Thyroid gland (tissue), 4 donors: Measurements from ENCODE around the gene OSBPL5. TPM values are rescaled to one million over a fixed set of nuclear protein-coding genes. Genes with fewer than 3 reads are reported as not detected.

ENCODE experiments used
- DNase-seq, 2 donors: peaks; one replicate each; pipeline ENCODE4 v3.0.0-alpha.2; 2019
- H3K27ac ChIP-seq, 3 donors: fragments of 200-600 bp; sonication (generic); 1 replicate in 2 of 3; 2 replicates in 1 of 3; pipeline ENCODE4 v1.5.1; 2016 to 2019; ENCODE audit warnings: mild to moderate bottlenecking in 1 of 3, moderate library complexity in 1 of 3
- H3K27me3 ChIP-seq: fragments of 200-600 bp; sonication (generic); one replicate; pipeline ENCODE4 v1.5.1; 2019
- H3K36me3 ChIP-seq, 2 donors: fragments of 200-600 bp; sonication (generic); one replicate each; pipeline ENCODE4 v1.5.1; 2016 to 2019
- H3K4me1 ChIP-seq, 2 donors: fragments of 200-600 bp; sonication (generic); one replicate each; pipeline ENCODE4 v1.5.1; 2017 to 2019
- H3K4me3 ChIP-seq, 3 donors: fragments of 200-600 bp; sonication (generic); replicated peaks in 1 of 3; 1 replicate in 2 of 3; 2 replicates in 1 of 3; pipeline ENCODE4 v1.5.1; 2016; ENCODE audit warnings: mild to moderate bottlenecking in 1 of 3
- H3K9me3 ChIP-seq: fragments of 200-600 bp; sonication (generic); one replicate; pipeline ENCODE4 v1.5.1; 2017
- POLR2A ChIP-seq, 2 donors: fragments of 450-650 bp; IDR thresholded peaks; one replicate each; pipeline ENCODE4 v1.6.1; 2017; ENCODE audit warnings: antibody characterized with exemption in 2 of 2, mild to moderate bottlenecking in 2 of 2, moderate library complexity in 1 of 2
- WGBS, 2 donors: methylation state at CpG; one replicate each; pipeline ENCODE4 v1.1.5; 2017; 5-methylcytosine and 5-hydroxymethylcytosine counted together
- intact Hi-C: fragments of 100-400 bp; cut with DNase I; formaldehyde crosslinking; loops from one replicate; pipeline ENCODE4 v1.15.1; 2023
- total RNA-seq, 4 donors: library from RNA; depleted of rRNA; stranded (reverse); fragments of >200 nt; gene quantifications; one replicate each; pipeline ENCODE4 v1.2.3, GENCODE V29; 2016
- TF ChIP-seq, protein P1 (sequence below), 6 experiments: fragments of 200-600 bp in 3 of 6; fragments of 450-650 bp in 3 of 6; sonication (generic) in 3 of 6; IDR thresholded peaks; one replicate each; pipeline ENCODE4 v1.5.1; 2016 to 2019; ENCODE audit warnings: antibody characterized with exemption in 6 of 6, mild to moderate bottlenecking in 2 of 6, inconsistent platforms in 1 of 6, moderate library complexity in 1 of 6

The OSBPL5 gene
- total RNA-seq, 4 donors from 2014 or later, result 24.2 to 46.7 (median 34.4) TPM

DNA sequence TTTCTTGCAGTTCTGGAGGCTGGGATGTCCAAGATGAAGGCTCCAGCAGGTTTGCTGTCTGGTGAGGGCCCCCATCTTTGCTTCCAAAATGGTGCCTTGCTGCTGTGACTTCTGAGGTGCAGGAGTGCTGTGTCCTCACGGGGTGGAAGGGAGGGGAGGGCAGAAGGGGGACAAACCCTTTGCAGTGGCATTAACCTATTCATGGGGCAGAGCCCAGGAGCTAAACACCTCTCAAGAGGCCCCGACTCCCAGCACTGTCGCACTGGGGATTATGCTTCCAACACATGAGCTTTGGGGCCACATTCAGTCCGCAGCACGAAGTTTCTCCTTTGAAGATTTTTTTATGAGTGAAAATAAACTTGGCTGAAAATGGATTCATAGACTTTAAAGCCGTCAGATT is 25.5 kb upstream of the OSBPL5 start:
- no peak for DNase-seq
- H3K9me3 ChIP-seq, result no peaks in the 10 kb centered on the region
- no peak overlapping the region for H3K27ac ChIP-seq
- H3K27me3 ChIP-seq, result no peaks in the 10 kb centered on the region
- 82 to 84% methylated on average over 6 of the region's 6 CpGs for WGBS, 2 donors
- intact Hi-C loops, result no loop called here
- TF ChIP-seq, protein P1, sequence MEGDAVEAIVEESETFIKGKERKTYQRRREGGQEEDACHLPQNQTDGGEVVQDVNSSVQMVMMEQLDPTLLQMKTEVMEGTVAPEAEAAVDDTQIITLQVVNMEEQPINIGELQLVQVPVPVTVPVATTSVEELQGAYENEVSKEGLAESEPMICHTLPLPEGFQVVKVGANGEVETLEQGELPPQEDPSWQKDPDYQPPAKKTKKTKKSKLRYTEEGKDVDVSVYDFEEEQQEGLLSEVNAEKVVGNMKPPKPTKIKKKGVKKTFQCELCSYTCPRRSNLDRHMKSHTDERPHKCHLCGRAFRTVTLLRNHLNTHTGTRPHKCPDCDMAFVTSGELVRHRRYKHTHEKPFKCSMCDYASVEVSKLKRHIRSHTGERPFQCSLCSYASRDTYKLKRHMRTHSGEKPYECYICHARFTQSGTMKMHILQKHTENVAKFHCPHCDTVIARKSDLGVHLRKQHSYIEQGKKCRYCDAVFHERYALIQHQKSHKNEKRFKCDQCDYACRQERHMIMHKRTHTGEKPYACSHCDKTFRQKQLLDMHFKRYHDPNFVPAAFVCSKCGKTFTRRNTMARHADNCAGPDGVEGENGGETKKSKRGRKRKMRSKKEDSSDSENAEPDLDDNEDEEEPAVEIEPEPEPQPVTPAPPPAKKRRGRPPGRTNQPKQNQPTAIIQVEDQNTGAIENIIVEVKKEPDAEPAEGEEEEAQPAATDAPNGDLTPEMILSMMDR (IDR thresholded peaks at IDR 0.05), result no peak
- no peak for TF ChIP-seq POLR2A (IDR thresholded peaks at IDR 0.05)
- no peaks in the 10 kb centered on the region for H3K4me1 ChIP-seq
- H3K4me3 ChIP-seq, result no peak overlapping the region
- H3K36me3 ChIP-seq, result no peaks in the 10 kb centered on the region

DNA sequence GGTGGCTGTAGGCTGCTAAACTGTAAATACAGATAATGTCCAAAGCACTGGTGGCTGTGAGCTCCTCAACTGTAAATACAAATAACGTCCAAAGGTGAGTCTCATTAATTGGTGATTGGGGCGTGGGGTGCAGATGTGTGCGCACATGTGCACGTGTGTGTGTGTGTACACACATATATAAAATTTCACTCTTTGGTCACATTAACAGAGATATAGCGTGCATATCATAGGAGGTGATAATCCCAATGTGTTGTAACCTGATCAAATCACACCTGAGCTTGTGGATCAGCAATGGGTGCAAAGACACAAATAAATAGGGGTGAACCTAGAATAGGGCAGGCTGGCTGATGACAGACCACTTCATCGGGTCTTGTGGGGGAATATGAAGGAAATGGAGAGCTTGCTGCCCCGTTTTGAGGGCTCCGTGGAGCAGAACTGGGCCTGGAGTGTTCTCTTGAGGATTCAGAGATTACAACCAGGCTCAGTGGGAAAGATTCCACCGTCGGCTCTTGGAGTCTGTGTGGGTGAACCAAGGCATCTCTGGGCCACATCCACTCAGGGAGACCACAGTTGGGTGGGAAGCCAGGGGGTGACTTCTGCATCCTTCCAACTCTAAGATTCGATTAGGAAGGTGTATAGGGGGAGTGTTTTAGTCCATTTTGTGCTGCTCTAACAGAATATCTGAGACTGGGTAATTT is 24.9 kb upstream of the OSBPL5 start:
- no peak for DNase-seq
- Histone ChIP-seq H3K9me3 (no peaks in the 10 kb centered on the region), H3K4me1 (no peaks in the 10 kb centered on the region), H3K27me3 (no peaks in the 10 kb centered on the region), H3K4me3 (no peak overlapping the region), H3K36me3 (no peaks in the 10 kb centered on the region), H3K27ac (no peak overlapping the region)
- intact Hi-C loops, result no loop called here
- WGBS, 2 donors, result 86 to 88% methylated on average over 11 of the region's 11 CpGs
- TF ChIP-seq, protein P1 (IDR thresholded peaks at IDR 0.05), result no peak
- TF ChIP-seq POLR2A (IDR thresholded peaks at IDR 0.05), result no peak

DNA sequence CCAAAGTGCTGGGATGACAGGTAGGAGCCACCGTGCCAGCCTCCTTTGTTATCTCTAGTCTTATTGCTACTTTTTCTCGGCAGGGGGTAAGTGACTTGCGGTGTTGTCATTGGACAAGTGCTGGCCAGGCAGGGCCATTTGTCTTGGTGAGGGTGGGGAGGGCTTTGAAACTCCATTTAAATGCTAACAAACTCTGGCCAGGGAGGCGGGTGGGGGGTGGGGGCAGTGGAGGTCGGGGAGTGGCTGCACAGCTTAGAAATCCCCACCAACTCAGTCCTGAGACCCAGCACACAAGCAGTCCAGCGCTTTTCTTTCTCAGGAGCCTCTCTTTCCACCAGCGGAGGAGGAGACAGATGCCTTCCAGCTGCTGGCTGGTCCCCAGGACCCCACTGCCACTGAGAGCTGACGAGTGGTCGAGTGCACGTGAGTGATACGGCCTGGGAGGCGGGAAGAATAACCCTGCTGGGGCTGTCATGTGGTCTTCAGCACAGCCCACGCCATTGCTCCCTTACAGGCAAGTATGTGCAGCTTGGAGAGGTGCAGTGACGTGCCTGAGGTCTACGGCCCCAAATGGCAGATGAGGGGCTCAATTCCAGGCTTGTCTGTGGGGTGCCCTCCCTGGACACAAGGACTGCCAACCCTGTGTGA is 24.2 kb upstream of the OSBPL5 start:
- 35 to 67% methylated on average over 11 to 14 of the region's 15 CpGs for WGBS, 2 donors
- intact Hi-C loops, result no loop called here
- TF ChIP-seq, protein P1 (IDR thresholded peaks at IDR 0.05), result no peak
- no peak for TF ChIP-seq POLR2A (IDR thresholded peaks at IDR 0.05)

DNA sequence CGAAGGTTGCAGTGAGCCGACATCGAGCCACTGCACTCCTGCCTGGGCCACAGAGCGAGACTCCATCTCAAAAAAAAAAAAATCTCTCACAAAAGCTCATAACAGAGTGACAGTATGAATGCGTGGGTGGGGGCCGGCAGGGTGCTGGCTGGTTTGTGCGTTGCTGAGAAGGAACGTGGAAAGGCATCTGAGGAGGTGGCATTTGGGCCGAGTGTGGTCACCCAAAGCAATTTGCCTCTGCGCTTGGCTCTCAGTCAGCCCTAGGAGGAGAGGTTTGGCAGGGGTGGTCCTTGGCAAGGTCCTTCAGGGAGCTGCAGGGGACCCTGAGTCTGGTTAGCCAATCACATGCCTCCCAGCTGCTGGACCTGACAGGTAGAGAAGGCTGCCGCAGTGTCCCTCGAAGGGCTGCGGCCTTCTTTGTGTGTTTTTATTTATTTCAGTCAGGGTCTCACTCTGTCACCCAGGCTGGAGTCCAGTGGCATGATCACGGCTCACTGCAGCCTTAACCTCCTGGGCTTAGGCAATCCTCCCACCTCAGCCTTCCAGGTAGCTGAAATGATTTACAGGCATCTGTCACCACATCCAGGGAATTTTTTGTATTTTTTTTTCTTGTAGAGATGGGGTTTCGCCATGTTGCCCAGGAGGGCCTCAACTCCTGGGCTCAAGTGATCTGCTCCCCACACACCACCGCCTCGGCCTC is 23.5 kb upstream of the OSBPL5 start:
- TF ChIP-seq POLR2A (IDR thresholded peaks at IDR 0.05), result no peak
- TF ChIP-seq, protein P1 (IDR thresholded peaks at IDR 0.05), result no peak
- Histone ChIP-seq H3K36me3 (no peaks in the 10 kb centered on the region), H3K27ac (no peak overlapping the region), H3K4me3 (no peak overlapping the region), H3K27me3 (no peaks in the 10 kb centered on the region), H3K9me3 (no peaks in the 10 kb centered on the region), H3K4me1 (no peaks in the 10 kb centered on the region)
- intact Hi-C loops, result no loop called here
- DNase-seq, result no peak
- 85 to 87% methylated on average over 17 of the region's 17 CpGs for WGBS, 2 donors

More for the DNA sequence above, 24.2 kb upstream of the OSBPL5 start:
- H3K4me3 ChIP-seq, result no peak overlapping the region
- H3K4me1 ChIP-seq, result no peaks in the 10 kb centered on the region
- no peaks in the 10 kb centered on the region for H3K9me3 ChIP-seq
- H3K36me3 ChIP-seq, result no peaks in the 10 kb centered on the region
- H3K27ac ChIP-seq, result no peak overlapping the region
- no peak for DNase-seq
- no peaks in the 10 kb centered on the region for H3K27me3 ChIP-seq
